RPMI7951 (cell line): ENCODE results near the gene GRN. TPM values are rescaled to one million over a fixed set of nuclear protein-coding genes. Genes with fewer than 3 reads are reported as not detected.
"Not testable (repeated sequence)": the region's sequence is repeated elsewhere in the genome, so short reads cannot be mapped to it uniquely, and the experiment has no call there.

Experiments used
- DNase-seq: peaks from one replicate; pipeline ENCODE4 v3.0.0-alpha.2; 2012; ENCODE audit warnings: low read depth
- total RNA-seq: library from RNA; depleted of rRNA; stranded (reverse); fragments of >200 nt; shearing (Covaris generic); gene quantifications from 2 replicates; pipeline ENCODE4 v1.2.3, GENCODE V29; 2014

The GRN gene
- total RNA-seq, 1 experiment from 2014 or later, result 202 TPM

DNA sequence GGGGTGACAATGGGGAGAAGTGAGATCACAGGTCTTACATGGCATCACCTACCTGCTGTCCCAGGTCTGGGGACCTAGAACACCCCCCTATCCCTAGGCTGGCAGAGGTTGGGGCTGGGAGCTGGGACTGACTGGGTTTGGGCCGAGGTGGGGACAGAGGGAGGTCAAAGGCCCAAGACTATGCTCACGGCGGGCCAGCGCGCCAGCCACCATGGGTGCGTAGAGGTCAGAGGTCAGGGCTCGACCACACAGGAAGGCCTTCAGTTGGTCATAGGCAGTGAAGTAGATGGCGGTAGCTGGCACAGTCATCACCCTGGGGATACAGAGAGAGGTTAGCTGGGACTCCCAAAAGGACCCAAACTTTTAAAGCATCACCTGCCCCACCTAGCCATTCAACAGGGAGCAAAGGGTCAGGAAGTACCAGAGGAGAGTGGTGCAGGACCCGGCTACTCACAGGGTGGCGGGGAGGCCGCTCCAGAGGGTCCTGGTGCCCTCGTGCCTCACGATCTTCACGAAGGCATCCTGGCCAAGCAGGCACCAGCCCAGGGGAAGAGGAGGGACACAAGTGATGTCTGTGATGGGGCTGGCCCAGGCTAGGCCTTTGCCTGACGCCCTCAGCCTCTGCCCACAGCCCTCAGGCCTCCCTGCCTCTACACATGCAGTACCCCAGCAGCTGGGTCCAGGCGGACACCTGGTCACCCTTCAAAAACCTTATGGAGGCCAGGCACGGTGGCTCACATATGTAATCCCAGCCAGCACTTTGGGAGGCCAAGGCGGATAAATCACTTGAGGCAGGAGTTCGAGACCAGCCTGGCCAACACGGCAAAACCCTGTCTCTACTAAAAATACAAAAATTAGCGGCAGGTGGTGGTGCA lies 23.6 kb upstream of the GRN start:
- no peak for DNase-seq

DNA sequence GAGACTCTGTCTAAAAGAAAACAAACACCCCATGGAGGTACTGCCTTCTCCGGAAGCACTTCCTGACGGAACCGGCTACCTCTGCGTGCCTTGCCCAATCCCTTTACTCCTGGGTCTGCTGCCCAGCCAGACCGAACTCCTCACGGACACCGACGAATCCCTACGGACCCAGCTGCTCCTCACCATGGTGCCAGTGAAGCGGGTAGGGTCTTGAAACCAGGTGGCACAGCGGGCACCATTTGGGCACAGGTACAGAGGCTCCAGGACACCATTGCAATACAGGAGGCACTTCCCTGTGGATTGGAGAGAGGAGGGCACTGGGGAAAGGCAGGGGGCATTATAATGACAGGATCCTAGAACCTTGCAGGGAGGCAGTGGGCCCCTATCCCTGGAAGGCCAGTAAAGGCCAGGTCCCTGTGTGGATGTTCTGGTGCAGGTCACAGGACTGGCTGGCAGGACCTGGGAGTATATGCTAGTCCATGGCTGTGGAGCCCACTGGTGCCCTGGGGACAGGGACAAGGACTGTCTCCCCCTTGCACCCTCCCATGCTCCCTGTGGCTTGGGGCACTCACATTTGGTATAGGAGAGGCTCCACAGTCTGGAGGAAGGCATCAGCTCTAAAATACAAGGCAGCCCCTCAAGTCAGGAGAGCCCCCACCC lies 22.7 kb upstream of the GRN start:
- no peak for DNase-seq

DNA sequence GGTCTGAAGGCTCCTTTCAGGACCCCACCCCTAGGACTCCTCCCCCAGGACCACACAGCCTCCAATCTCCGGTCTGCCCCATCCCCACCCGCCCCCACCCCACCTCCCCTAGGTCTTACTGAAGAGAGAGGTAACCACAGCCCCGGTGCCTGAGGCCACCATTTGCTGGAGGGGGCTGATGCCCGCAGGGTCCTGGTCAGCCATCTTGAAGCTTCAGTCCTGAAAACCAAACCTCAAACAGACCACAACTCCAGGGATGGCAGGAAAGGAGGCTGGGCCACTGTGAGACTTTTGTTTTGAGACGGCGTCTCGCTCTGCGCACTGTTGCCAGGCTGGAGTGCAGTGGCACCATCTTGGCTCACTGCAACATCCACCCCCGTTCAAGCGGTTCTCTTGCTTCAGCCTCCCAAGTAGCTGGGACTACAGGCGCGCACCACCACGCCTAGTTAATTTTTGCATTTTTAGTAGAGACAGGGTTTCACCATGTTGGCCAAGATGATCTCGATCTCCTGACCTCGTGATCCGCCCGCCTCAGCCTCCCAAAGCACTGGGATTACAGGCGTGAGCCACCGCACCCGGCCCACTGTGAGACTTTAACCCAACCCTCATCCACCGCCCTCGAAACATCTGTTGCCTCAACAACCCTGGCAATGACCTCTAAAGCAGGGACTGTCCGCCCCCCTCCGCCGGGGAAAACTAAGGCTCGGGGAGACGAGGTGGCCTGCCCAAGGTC lies 21.6 kb upstream of the GRN start:
- DNase-seq, result no peak

DNA sequence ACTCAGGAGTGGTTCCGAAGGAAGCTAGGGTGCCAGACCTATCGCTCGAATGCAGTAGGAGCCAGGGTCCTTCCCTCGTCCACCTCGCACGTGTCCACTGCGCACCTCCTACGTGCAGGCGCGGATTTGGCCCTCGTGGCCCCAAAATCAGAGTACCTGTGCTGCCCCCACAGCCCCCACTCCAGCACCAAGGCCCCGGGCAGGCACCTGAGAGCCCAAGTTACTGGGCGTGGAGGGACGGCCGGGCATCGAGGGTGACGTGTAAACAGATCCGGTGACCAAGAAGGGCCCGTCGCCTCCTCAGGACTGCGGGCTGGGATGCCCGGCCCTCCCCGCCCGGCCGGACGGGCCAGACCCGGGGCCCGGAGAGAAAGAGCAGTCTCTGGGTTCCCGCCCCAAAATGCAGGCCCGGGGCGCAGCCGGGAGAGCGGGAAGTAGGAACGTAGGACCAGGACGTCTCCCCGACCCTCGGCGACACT lies 21.0 kb upstream of the GRN start:
- no peak for DNase-seq

DNA sequence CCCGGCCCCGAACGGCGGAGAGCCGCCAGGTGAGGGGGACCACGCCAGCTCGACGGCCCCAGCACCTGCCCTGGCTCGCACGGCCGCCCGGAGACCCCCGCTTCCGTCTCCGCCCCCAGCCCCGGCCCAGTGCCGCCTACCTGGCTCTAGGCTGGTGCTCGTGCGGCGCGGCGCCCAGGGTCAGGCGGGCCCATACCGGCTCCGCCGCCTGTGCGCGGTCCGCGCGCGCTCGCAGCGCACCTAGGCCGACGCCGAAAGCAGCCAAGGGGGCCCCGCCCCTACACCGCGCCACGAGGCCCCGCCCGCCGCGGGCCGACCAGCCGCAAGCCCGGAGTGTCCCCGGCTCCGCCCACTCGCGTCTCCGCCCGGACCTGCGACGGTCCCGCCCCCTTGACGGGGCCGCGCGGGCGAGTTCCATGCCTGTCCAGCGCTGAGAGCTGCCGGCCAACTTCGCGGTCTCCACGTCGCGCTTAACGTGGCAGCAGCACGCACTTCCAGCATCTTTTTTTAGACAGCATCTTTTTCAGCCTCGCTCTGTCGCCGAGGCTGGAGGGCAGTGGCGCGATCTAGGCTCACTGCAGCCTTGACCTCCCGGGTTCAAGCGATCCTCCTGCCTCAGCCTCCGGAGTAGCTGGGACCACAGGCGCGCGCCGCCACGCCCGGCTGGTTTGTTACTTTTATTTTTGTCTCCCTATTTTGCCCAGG lies 20.4 kb upstream of the GRN start, which contains the start of gene SLC25A39:
TSS of gene SLC25A39 (minus strand) at position 253 of the 705 bp plus-strand sequence. CDS start 1,261 bp downstream, outside the sequence.
- DNase-seq, result peak; percentile 88

DNA sequence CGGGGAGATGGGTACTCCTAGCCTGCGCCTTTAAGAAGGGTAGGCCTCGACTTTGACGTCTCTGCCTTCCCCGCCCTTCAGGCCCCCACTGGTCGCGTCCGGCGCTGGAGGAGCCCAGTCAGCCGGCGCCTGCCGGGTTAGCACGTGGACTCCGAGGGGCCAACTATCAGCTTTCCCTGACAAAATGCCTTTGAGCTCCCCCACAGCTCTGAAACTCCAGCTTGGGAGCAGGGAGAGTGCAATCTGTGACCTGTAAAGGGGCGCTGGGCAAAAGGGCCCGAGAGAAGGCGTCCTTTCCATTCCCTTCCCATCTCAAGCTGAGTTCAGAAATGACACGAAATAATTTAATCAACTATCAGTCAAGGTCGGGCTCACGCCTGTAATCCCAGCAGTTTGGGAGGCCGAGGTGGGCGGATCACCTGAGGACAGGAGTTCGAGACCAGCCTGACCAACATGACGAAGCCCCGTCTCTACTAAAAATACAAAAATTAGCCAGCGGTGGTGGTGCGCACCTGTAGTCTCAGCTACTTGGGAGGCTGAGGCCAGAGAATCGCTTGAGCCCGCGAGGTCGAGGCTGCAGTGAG lies 18.1 kb upstream of the GRN start:
- DNase-seq, result peak; percentile 96

DNA sequence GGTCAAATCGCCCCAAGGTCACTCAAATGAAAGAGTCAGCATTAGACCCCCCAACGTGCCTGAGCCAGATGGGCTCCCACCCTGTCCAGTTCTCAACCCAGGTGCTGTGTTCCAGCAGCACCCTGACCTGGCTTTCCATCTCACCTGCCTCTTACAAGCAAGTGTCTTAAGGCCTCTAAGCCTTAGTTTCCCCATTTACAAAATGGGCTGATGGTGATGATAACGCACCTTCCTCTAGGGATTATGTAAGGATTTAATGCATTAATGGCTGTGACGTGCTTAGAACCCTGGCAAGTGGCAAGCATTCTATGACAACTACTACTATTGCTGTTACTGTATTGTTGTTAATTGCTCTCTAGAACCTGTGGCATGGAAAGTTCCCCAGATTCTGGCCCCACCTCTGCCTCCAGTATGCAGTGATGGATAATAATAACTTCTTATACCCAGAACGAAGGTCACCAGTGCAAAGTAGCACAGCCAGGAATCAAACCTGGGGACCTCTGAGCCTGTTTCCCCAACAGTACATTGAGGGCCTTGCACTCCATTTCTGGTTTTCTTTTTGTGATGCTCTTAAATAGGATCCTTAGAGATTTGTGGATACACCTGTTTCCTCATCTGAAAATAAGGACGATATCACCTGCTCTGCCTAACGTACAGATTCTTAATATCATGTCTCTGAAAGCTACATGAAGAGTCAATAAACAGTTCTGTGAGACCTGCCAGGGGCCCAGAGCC lies 17.2 kb upstream of the GRN start:
- no peak for DNase-seq

DNA sequence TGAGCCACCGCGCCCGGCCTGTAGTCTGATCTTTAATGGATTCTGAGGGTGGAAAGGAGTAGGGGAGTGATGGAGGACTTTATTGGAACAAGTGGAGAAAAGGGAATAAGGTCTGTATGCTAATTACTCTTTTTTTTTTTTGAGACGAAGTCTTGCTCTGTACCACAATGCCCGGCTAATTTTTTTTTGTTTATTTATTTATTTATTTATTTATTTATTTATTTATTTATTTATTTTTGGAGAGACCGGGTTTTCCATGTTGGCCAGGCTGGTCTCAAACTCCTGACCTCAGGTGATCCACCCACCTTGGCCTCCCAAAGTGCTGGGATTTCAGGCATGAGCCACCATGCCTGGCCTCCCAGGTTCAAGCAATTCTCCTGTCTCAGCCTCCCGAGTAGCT lies 15.6 kb upstream of the GRN start:
- DNase-seq, result not testable (repeated sequence)

DNA sequence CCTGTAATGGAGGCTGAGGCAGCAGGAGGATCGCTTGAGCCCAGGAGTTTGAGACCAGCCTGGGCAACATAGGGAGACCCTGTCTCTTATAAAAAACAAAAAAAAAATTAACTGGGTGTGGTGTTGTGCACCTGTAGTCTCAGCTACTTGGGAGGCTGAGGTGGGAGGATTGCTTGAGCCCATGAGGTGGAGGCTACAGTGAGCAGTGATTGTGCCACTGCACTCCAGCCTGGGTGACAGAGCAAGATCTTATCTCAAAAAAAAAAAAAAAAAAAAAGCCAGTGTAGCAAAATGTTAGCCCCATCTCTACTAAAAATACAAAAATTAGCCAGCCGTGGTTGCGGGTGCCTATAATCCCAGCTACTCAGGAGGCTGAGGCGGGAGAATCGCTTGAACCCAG lies 14.8 kb upstream of the GRN start:
- DNase-seq, result not testable (repeated sequence)

DNA sequence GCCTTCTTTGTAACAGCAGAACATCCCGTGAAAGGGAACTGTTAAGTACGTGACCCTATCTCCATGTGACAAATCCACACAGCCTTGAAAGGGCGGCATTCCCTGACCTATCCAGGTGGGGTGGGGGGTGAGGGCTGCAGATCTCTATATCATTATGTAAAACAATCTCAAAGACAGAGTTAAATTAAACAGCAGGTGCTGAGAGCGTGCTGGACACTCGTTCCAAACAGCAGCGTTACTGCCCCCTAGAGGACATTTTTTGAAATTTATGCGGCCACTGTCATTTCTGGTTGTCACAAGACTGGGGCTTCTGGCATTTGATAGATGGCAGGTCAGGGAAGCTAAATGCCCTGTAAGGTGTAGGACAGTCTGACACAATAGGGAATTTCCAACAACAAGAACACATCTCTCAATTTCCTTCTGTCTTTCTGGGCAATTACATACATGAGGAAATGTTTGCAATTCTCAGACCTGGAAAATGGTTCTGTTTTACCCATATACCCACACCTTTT lies 13.8 kb upstream of the GRN start:
- DNase-seq, result peak; percentile 62

DNA sequence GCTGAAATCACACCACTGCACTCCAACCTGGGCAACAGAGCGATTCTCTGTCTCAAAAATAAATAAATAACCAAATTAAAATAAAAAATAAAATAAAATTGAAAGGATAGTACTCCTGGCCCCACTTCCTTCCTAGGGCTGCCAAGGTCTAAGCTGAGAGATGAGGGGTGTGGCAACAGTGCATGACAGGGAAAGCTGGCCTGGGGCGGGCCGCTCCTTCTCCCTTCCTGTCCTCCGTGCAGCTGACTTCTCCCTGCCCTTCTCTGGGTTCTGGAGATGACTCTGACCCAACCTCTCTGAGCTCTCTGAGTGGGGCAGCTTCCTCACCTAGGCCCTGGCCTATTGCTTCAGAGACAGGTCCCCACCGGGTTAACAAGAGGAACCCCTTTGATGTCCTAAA lies 11.7 kb upstream of the GRN start:
- DNase-seq, result no peak

DNA sequence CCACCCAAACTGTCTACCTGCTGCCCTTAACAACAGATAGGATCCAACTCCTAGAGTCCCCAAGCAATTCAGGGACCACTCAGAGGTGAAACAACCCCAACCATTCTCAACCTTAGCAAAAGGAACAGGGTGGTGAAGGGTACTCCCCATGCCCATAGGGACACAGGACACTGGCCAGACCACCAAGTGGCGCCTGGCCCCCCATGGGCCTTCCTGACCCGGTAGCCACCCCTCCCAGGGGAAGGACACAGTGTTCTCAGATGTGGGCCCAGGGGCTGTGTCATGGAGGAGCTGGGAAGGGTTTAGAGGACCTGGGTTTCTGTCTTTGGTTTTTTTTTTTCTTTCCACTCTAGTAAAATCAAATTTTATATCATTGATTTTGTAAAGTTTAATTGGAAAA lies 10.8 kb upstream of the GRN start:
- no peak for DNase-seq

DNA sequence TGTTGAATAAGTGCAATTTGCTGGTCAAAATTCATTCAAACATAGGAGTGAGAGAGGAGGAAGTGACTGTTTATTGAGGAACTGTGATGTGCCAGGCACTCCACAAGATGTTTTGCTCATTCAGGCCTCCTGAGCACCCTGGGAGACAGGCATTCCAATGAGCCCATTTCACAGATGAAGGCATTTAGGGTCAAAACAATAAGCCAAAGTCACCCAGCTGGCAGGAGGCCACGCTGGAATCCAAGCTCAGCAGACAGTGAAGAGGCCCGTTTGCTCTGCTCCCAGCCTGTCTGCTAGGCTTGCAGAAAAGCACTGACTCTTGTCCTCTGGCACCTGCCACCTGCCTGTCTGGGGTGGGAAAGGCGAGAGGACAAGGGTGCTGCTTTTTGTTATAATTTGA lies 10.4 kb upstream of the GRN start:
- DNase-seq, result no peak

DNA sequence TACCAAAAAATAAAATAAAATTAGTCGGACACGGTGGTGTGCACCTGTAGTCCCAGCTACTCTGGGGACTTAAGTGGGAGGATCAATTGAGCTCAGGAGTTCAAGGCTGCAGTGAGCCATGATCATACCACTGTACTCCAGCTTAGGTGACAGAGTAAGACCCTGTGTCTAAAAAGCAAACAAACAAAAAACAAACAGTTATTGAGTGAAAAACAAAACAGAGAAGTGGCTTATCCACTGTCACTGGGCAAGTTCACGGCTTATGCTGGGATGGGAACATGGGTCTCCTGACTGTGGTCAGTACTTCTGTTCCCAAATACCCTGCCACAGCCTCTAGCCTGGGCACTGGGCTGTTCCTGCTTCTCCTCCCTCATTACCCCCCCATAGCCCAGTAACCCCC lies 9.5 kb upstream of the GRN start:
- DNase-seq, result no peak

DNA sequence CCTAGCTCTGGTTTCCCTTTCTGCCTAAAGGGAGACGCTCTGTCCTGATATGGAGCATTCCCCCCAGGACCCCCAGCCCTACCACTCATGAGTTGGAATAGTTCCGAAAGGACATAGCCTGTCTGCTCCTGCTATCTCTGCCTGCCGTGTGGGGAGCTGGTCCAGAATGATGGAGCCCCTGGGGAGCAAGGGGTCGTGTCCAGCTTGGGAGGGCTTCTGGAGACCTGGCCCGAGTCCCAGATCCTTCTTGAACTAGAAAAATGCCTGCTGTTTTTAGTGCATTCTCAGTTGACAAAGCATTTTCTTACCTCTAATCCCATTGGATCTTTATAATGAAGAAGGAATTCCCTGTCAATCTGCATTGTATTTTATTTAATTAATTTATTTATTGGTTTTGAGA lies 9.1 kb upstream of the GRN start:
- no peak for DNase-seq

DNA sequence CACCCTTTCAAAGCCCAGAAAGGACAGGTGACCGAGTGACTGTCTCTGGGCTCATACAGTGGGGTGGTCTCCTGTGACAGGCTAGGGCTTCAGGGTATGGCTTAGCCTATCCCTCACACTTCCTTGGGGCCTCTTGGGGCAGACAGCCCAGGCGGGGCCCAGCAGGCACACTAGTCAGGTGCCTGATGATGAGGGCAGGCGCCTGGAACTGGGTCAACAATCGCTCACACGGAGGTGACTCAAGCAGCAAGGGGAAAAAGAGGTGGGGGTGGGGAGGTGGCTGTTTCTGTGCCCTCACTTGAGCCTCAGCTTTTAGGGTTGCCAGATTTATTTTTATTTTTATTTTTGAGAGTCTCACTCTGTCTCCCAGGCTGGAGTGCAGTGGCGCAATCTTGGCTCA lies 6.4 kb upstream of the GRN start:
- no peak for DNase-seq

DNA sequence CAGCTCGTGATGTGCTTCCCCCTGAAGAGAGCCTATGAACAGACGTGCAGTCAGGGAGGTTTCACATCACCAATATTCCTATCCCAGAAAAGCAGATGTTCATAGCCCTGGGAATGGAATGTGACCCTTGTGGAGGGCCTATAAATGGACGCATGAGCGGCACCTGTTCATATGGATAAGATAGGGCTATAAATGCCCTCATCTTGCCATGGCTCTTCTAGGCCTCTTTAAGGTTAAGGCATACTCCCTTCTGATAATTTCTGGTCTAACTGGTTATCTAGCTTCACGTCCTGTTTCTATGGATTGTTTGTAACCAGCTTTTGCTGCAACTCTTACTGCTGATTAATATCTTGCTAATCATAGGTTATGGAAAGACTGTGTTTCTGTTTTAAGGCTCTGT lies 4.5 kb upstream of the GRN start:
- not testable (repeated sequence) for DNase-seq

DNA sequence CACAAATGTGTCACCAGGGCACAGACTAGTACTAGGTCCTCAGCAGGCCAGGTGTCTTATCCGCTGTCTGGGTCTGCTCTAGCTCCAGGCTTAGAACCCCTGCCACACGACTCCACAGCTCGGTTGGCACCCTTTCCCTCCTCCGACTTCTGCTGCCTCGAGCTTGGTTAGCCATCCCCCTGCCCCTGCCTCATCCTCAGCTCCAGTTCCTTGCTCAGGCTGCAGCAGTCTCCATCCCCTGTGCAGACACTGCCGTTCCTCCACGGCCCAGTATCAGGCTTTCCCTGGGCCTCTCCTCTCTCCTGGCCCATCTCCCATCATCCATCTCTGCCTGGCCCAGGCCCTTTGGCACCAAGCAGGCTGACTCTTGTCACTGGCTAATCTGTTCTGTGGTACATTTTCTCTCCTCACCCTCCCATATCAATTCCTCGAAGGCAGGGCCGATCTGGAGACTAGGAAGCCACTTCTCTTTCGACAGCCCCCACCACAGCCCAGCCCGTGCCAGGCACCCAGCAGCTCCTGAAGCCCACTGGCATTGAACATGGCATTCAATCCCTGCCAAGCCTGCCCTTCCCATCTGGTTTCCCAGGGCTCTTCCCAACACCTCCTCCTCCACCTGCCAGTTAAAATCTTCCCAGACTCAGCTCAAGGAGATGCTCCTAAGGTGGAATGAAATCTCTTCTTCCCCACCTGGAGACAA lies 1.4 kb upstream of the GRN start:
- no peak for DNase-seq

DNA sequence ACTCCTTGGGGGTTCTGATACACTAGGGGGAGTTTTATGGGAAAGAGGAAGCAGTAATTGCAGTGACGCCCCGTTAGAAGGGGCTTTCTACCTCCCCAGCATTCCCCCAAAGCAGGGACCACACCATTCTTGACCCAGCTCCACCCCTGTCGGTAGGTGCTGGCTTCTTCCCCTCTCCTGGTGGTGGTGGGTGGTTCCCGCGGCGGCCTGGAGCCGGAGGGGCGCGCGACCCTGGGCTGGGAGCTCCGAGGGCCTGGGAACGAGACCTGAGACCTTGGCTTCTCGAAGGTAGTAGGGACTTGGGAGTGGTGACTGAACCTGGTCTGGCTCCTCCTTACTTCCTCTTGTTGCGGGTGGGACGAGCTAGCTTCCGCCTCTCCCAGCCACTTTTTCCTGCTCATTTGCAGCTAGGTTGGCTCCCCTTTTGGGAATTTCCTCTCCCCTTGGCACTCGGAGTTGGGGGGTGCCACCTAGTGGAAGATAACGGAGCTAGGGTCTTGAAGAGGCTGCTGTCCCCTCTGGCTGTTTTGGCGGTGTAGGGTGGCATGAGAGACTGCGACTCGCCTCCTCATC lies 438 bp downstream of the GRN start:
- DNase-seq, result peak; percentile 69
